HL-60 (cell line): ENCODE results near the gene CSMD2.

Experiments
- DNase-seq, 2 experiments: peaks; one replicate each; pipeline ENCODE4 v3.0.0-alpha.2; 2010 to 2020; ENCODE audit warnings: low read depth in 1 of 2, low spot score in 1 of 2
- H3K27ac ChIP-seq: fragments of 250-450 bp; sonication (Bioruptor Pico); replicated peaks from 2 replicates; pipeline ENCODE4 v1.5.1; 2020; ENCODE audit warnings: mild to moderate bottlenecking, moderate library complexity
- H3K27me3 ChIP-seq: fragments of 250-450 bp; sonication (Bioruptor Pico); 2 replicates; pipeline ENCODE4 v1.5.1; 2021; ENCODE audit warnings: mild to moderate bottlenecking, moderate library complexity; ENCODE audit not compliant: insufficient read depth, poor library complexity, severe bottlenecking
- H3K4me3 ChIP-seq: replicated peaks from 2 replicates; pipeline ENCODE4 v1.5.1; 2011; ENCODE audit warnings: mild to moderate bottlenecking, control low read depth, low read length; ENCODE audit not compliant: insufficient read depth
- GABPA ChIP-seq: IDR thresholded peaks from 2 replicates; pipeline ENCODE4 v1.6.1; 2012; ENCODE audit warnings: low read depth
- POLR2AphosphoS5 ChIP-seq: IDR thresholded peaks from 2 replicates; pipeline ENCODE4 v1.6.1; 2012; ENCODE audit warnings: low read depth
- REST ChIP-seq: IDR thresholded peaks from 2 replicates; pipeline ENCODE4 v1.6.1; 2012; ENCODE audit warnings: low read depth; ENCODE audit not compliant: insufficient replicate concordance
- SPI1 ChIP-seq: IDR thresholded peaks from 2 replicates; pipeline ENCODE4 v1.6.1; 2012; ENCODE audit warnings: low read depth, mild to moderate bottlenecking, borderline replicate concordance
- TF ChIP-seq, protein P1 (sequence below): IDR thresholded peaks from one replicate; pipeline ENCODE4 v1.5.1; 2011; ENCODE audit warnings: low read length, control low read depth, inconsistent platforms; ENCODE audit not compliant: insufficient read depth

CSMD2 gene

GRCh38 chr1:33823830-33824229, 341.2 kb downstream of the CSMD2 start:
- no peak overlapping the region for H3K27ac ChIP-seq
- no peaks in the 10 kb centered on the region for H3K27me3 ChIP-seq
- TF ChIP-seq POLR2AphosphoS5 (no peak), GABPA (no peak), SPI1 (no peak), REST (no peak)
- TF ChIP-seq, protein P1, sequence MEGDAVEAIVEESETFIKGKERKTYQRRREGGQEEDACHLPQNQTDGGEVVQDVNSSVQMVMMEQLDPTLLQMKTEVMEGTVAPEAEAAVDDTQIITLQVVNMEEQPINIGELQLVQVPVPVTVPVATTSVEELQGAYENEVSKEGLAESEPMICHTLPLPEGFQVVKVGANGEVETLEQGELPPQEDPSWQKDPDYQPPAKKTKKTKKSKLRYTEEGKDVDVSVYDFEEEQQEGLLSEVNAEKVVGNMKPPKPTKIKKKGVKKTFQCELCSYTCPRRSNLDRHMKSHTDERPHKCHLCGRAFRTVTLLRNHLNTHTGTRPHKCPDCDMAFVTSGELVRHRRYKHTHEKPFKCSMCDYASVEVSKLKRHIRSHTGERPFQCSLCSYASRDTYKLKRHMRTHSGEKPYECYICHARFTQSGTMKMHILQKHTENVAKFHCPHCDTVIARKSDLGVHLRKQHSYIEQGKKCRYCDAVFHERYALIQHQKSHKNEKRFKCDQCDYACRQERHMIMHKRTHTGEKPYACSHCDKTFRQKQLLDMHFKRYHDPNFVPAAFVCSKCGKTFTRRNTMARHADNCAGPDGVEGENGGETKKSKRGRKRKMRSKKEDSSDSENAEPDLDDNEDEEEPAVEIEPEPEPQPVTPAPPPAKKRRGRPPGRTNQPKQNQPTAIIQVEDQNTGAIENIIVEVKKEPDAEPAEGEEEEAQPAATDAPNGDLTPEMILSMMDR, result no peak
- no peak overlapping the region for H3K4me3 ChIP-seq
- DNase-seq, result no peak

DNA sequence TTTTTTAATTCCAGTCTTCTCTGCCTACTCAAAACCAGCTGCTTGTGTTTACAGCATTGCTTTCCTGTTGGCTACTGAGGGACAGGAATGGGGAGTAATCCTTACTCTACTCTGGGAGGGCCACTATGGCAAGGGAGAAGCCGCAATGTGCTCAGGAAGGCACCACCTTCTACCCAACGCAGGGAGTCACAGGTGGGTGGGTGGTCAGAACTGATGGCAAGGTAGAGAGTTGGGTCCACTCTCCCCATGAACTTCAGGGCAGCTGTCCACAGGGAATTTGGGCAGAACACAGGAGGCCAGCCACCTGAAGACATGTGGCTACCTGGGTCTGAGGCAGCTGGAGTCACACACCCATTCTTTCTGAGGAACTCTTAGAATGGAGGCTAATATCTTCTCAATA, 341.6 kb downstream of the CSMD2 start:
- no peaks in the 10 kb centered on the region for H3K27me3 ChIP-seq
- no peak overlapping the region for H3K4me3 ChIP-seq
- TF ChIP-seq GABPA (no peak), POLR2AphosphoS5 (no peak), REST (no peak), SPI1 (no peak)
- TF ChIP-seq, protein P1, result no peak
- DNase-seq, result no peak
- no peak overlapping the region for H3K27ac ChIP-seq

DNA sequence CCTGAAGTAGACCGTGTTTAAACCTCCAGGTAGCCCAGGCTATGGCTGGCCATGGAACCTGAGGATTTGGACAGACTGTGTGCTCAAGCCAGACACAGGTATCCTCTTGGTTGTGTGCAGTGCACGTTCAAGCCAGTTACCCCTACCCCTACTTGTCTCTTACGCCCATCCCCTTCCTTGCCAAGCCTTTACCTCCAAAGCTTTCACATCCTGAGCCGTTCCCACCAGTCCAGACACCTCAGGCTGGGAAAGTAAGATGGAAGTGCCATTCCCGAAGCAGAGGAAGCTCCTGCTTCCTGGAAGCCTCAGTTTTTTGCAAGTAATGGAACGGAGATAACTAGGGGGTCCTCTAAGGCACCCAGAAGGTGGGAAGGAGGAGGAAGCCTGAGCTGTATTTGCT, 342.6 kb downstream of the CSMD2 start:
- no peak for DNase-seq
- TF ChIP-seq POLR2AphosphoS5, result no peak
- no peak for TF ChIP-seq REST
- TF ChIP-seq GABPA, result no peak
- TF ChIP-seq, protein P1, result no peak
- TF ChIP-seq SPI1, result no peak
- Histone ChIP-seq H3K27me3 (peaks cover 2% of the 10 kb centered on the region), H3K27ac (no peak overlapping the region), H3K4me3 (no peak overlapping the region)
